ENCODE data around the gene RGL4. TPM values are rescaled to one million over a fixed set of nuclear protein-coding genes. Genes with fewer than 3 reads are reported as not detected.

The RGL4 gene
- total RNA-seq, 2 experiments from 2014 or later: 34.0 to 38.5 TPM

GRCh38 chr22:23682827-23683355, 7.9 kb upstream of the RGL4 start:
- ChIA-PET CTCF (no interaction called here), POLR2A (no interaction called here)
- peaks cover 22% of the 10 kb centered on the region for H3K4me1 Mint-ChIP-seq (ENCODE audit: low read depth)
- H3K27ac Mint-ChIP-seq: peak overlapping the region; percentile 0
- H3K36me3 Mint-ChIP-seq (ENCODE audit: low read depth): peaks cover 4% of the 10 kb centered on the region
- no peak overlapping the region for H3K4me3 Mint-ChIP-seq
- no peaks in the 10 kb centered on the region for H3K9me3 Mint-ChIP-seq (ENCODE audit: insufficient read depth)
- DNase-seq (no peak), ATAC-seq (no peak)
- H3K27me3 Mint-ChIP-seq (ENCODE audit: low read depth): no peaks in the 10 kb centered on the region

GRCh38 chr22:23683545-23683944, 7.3 kb upstream of the RGL4 start:
- Mint-ChIP-seq H3K27me3 (ENCODE audit: low read depth) (no peaks in the 10 kb centered on the region), H3K9me3 (ENCODE audit: insufficient read depth) (no peaks in the 10 kb centered on the region), H3K36me3 (ENCODE audit: low read depth) (peaks cover 4% of the 10 kb centered on the region), H3K4me1 (ENCODE audit: low read depth) (peaks cover 19% of the 10 kb centered on the region), H3K27ac (no peak overlapping the region), H3K4me3 (no peak overlapping the region)
- CTCF ChIA-PET: no interaction called here
- no peak for ATAC-seq
- POLR2A ChIA-PET: no interaction called here
- DNase-seq: no peak

- no peaks in the 10 kb centered on the region for H3K27me3 Mint-ChIP-seq (ENCODE audit: low read depth)
Measured at GRCh38 chr22:23684026-23684425, 6.8 kb upstream of the RGL4 start.

GRCh38 chr22:23684561-23685031, 6.2 kb upstream of the RGL4 start:
- ATAC-seq (no peak), DNase-seq (no peak)
- CTCF ChIA-PET: no interaction called here
- H3K9me3 Mint-ChIP-seq (ENCODE audit: insufficient read depth): no peaks in the 10 kb centered on the region
- no peak overlapping the region for H3K27ac Mint-ChIP-seq
- no peak overlapping the region for H3K4me3 Mint-ChIP-seq
- peaks cover 4% of the 10 kb centered on the region for H3K36me3 Mint-ChIP-seq (ENCODE audit: low read depth)
- POLR2A ChIA-PET: no interaction called here
- H3K4me1 Mint-ChIP-seq (ENCODE audit: low read depth): peaks cover 19% of the 10 kb centered on the region
- no peaks in the 10 kb centered on the region for H3K27me3 Mint-ChIP-seq (ENCODE audit: low read depth)

More at GRCh38 chr22:23684026-23684425, 6.8 kb upstream of the RGL4 start:
- peaks cover 19% of the 10 kb centered on the region for H3K4me1 Mint-ChIP-seq (ENCODE audit: low read depth)
- DNase-seq (no peak), ATAC-seq (no peak)
- no peak overlapping the region for H3K4me3 Mint-ChIP-seq
- ChIA-PET CTCF (no interaction called here), POLR2A (no interaction called here)
- no peaks in the 10 kb centered on the region for H3K9me3 Mint-ChIP-seq (ENCODE audit: insufficient read depth)
- peaks cover 4% of the 10 kb centered on the region for H3K36me3 Mint-ChIP-seq (ENCODE audit: low read depth)
- H3K27ac Mint-ChIP-seq: no peak overlapping the region

GRCh38 chr22:23685205-23685784, 5.5 kb upstream of the RGL4 start:
- H3K36me3 Mint-ChIP-seq (ENCODE audit: low read depth): peaks cover 4% of the 10 kb centered on the region

DNA sequence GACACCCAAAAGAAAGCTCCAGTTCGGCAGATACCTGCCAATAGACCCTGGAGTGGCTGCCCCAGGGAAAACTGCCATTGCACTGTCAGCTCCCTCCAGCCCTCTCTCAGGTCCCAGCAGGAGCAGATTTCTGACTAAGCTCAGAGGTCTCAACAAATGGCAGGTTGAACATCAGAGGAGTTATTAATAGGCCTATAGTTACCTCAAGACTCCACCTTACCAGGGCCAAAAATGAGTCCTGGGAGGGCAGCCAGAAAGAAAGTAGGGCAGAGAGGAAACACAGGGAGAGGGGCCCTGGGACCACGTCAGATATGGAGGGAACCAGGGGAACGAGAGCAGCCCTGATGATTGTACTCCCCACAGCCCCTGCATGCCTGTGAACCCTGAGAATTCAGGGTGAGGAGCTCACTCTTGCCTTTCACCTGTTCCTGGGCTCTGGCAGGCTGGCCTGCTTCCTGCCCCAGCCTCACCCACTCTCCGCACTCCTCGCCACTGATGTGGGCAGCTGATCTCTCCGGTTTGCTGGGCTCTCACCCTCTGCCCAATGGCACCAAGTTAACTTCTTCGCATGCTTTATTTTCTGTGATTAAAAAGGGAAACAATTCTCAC, 4.3 kb upstream of the RGL4 start:
- Mint-ChIP-seq H3K9me3 (ENCODE audit: insufficient read depth) (no peaks in the 10 kb centered on the region), H3K27me3 (ENCODE audit: low read depth) (no peaks in the 10 kb centered on the region), H3K4me1 (ENCODE audit: low read depth) (peaks cover 11% of the 10 kb centered on the region), H3K27ac (no peak overlapping the region), H3K36me3 (ENCODE audit: low read depth) (peaks cover 4% of the 10 kb centered on the region), H3K4me3 (no peak overlapping the region)
- ChIA-PET CTCF (no interaction called here), POLR2A (interaction anchor here (0.9 kb wide), 1 partner anchor 11 kb away, joined by 3 read pairs; no protein-coding TSS in a partner anchor)
- no peak for ATAC-seq
- no peak for DNase-seq

More at GRCh38 chr22:23685205-23685784, 5.5 kb upstream of the RGL4 start:
- peaks cover 16% of the 10 kb centered on the region for H3K4me1 Mint-ChIP-seq (ENCODE audit: low read depth)
- no peaks in the 10 kb centered on the region for H3K9me3 Mint-ChIP-seq (ENCODE audit: insufficient read depth)
- H3K27me3 Mint-ChIP-seq (ENCODE audit: low read depth): no peaks in the 10 kb centered on the region
- ATAC-seq: no peak
- no peak for DNase-seq
- CTCF ChIA-PET: interaction anchor here (0.8 kb wide), 1 partner anchor 57 kb away, joined by 3 read pairs; no protein-coding TSS in a partner anchor
- POLR2A ChIA-PET: interaction anchor here (0.7 kb wide), 1 partner anchor 37 kb away, joined by 3 read pairs; no protein-coding TSS in a partner anchor
- H3K27ac Mint-ChIP-seq: no peak overlapping the region
- H3K4me3 Mint-ChIP-seq: no peak overlapping the region

DNA sequence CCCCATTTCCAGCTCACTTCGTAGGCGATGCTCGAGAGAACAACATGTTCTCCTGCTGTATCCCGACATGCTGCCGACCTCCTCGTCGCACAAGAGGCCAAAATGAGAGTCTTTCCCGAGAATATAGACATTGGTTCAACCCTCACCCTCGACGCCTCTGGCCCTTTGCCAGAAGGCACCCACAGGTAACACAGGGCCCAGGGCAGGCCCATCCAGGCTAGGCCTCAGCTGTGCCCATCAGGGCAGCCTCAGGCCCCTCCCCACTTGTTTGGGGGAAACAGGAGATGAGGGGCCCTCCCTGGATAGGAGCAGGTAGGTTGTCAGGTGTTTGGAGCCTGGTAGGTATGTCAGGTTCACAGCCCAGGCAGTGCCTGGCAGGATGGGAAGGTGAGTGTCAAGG, 2.7 kb upstream of the RGL4 start:
- Mint-ChIP-seq H3K4me1 (ENCODE audit: low read depth) (peaks cover under 1% of the 10 kb centered on the region), H3K27ac (no peak overlapping the region), H3K27me3 (ENCODE audit: low read depth) (no peaks in the 10 kb centered on the region), H3K4me3 (no peak overlapping the region), H3K36me3 (ENCODE audit: low read depth) (peaks cover 7% of the 10 kb centered on the region), H3K9me3 (ENCODE audit: insufficient read depth) (no peaks in the 10 kb centered on the region)
- ChIA-PET POLR2A (no interaction called here), CTCF (interaction anchor here (1.1 kb wide), 1 partner anchor 12 kb away, joined by 3 read pairs; no protein-coding TSS in a partner anchor)
- no peak for DNase-seq
- no peak for ATAC-seq

DNA sequence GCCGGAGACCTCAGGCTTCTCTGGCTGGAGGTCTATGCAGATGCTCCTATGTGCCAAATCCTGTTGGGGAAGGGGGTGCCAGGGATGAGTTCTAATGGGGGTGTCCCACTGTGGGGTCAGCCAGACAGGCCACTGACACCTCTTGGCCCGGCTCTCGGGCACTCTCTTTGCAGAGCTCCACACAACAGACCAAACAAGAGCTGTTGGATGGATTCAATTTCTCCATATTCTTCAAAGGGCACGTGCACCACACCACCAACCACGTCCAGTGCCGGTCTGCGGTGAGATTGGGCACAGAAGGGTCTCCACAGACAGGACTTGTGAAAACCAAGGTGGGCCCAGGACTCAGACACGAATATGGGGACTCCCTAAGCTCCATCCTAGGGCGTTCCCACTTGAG, 2.2 kb upstream of the RGL4 start:
- ATAC-seq: no peak
- H3K4me3 Mint-ChIP-seq: no peak overlapping the region
- H3K9me3 Mint-ChIP-seq (ENCODE audit: insufficient read depth): no peaks in the 10 kb centered on the region
- no peak overlapping the region for H3K27ac Mint-ChIP-seq
- no peaks in the 10 kb centered on the region for H3K27me3 Mint-ChIP-seq (ENCODE audit: low read depth)
- POLR2A ChIA-PET: no interaction called here
- peaks cover 8% of the 10 kb centered on the region for H3K36me3 Mint-ChIP-seq (ENCODE audit: low read depth)
- CTCF ChIA-PET: no interaction called here
- no peaks in the 10 kb centered on the region for H3K4me1 Mint-ChIP-seq (ENCODE audit: low read depth)
- no peak for DNase-seq

DNA sequence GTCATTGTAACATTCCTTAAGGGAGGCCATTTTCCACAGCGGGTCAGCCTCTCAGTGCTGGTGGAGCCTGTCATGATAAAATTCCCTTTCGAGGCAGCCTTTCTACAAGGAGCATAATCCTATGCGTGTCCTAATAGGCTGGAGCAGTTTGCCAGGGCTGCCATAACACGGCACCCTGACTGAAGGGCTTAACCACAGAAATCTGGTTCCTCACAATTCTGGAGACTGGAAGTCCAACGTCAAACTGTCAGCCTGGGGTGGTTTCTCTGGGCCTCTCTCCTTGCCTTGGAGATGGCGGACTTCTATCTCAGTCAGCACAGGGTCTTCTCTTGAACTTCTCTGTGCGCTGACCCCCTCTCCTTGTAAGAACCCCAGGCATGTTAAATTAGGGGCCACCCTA, 1.4 kb upstream of the RGL4 start:
- POLR2A ChIA-PET: no interaction called here
- DNase-seq (no peak), ATAC-seq (no peak)
- Mint-ChIP-seq H3K36me3 (ENCODE audit: low read depth) (peaks cover 17% of the 10 kb centered on the region), H3K4me3 (no peak overlapping the region), H3K9me3 (ENCODE audit: insufficient read depth) (no peaks in the 10 kb centered on the region), H3K27ac (no peak overlapping the region), H3K27me3 (ENCODE audit: low read depth) (no peaks in the 10 kb centered on the region), H3K4me1 (ENCODE audit: low read depth) (no peaks in the 10 kb centered on the region)
- CTCF ChIA-PET: no interaction called here

GRCh38 chr22:23691748-23692423, 1.1 kb downstream of the RGL4 start:
- H3K4me1 Mint-ChIP-seq (ENCODE audit: low read depth): peaks cover 23% of the 10 kb centered on the region

DNA sequence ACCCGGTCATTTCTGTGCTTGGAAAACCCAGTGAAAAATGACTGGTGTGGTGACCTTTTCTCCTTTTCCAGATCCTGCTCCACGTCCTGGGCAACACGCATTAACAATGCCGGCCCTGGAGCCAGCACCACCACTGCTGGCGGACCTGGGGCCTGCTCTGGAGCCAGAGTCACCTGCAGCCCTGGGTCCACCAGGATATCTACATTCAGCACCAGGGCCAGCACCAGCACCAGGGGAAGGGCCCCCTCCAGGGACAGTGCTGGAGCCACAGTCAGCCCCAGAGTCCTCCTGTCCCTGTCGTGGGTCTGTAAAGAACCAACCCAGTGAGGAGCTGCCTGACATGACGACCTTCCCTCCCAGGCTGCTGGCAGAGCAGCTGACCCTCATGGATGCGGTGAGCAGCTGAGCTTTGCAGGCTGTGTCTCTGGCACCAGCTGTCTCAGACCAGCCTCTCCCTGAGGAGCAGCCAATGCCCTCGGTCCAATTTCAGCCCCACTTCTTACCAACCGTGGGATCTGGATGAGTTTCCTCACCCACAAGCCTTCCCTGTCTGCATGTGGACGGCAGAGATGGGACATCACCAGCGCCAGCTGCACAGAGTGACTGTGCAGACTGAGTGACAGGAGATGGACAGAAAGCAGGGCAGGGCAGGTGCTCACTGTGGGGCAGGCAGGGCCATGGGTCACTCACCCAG, 1.9 kb downstream of the RGL4 start:
- no peak for ATAC-seq
- peak overlapping the region; percentile 56 for H3K27ac Mint-ChIP-seq
- ChIA-PET POLR2A (no interaction called here), CTCF (no interaction called here)
- H3K4me3 Mint-ChIP-seq: no peak overlapping the region
- H3K36me3 Mint-ChIP-seq (ENCODE audit: low read depth): peaks cover 33% of the 10 kb centered on the region
- no peak for DNase-seq
- no peaks in the 10 kb centered on the region for H3K27me3 Mint-ChIP-seq (ENCODE audit: low read depth)
- peaks cover 31% of the 10 kb centered on the region for H3K4me1 Mint-ChIP-seq (ENCODE audit: low read depth)
- no peaks in the 10 kb centered on the region for H3K9me3 Mint-ChIP-seq (ENCODE audit: insufficient read depth)

More at GRCh38 chr22:23691748-23692423, 1.1 kb downstream of the RGL4 start:
- peaks cover 31% of the 10 kb centered on the region for H3K36me3 Mint-ChIP-seq (ENCODE audit: low read depth)
- no peaks in the 10 kb centered on the region for H3K27me3 Mint-ChIP-seq (ENCODE audit: low read depth)
- DNase-seq: no peak
- no peak overlapping the region for H3K4me3 Mint-ChIP-seq
- POLR2A ChIA-PET: no interaction called here
- no peak for ATAC-seq
- H3K9me3 Mint-ChIP-seq (ENCODE audit: insufficient read depth): no peaks in the 10 kb centered on the region
- CTCF ChIA-PET: no interaction called here
- no peak overlapping the region for H3K27ac Mint-ChIP-seq

Measured in activated CD8-positive, alpha-beta T cell treated with anti-CD3 and anti-CD28 coated beads, Interleukin-2, amount 10 ng/mL, durations not matched to agents 7 days and 5 days (primary cell).